ENCODE measurements around the gene PDLIM5. TPM values are rescaled to one million over a fixed set of nuclear protein-coding genes. Genes with fewer than 3 reads are reported as not detected.

The PDLIM5 gene
- total RNA-seq, 1 donor from 2014 or later, result 75.3 TPM

DNA sequence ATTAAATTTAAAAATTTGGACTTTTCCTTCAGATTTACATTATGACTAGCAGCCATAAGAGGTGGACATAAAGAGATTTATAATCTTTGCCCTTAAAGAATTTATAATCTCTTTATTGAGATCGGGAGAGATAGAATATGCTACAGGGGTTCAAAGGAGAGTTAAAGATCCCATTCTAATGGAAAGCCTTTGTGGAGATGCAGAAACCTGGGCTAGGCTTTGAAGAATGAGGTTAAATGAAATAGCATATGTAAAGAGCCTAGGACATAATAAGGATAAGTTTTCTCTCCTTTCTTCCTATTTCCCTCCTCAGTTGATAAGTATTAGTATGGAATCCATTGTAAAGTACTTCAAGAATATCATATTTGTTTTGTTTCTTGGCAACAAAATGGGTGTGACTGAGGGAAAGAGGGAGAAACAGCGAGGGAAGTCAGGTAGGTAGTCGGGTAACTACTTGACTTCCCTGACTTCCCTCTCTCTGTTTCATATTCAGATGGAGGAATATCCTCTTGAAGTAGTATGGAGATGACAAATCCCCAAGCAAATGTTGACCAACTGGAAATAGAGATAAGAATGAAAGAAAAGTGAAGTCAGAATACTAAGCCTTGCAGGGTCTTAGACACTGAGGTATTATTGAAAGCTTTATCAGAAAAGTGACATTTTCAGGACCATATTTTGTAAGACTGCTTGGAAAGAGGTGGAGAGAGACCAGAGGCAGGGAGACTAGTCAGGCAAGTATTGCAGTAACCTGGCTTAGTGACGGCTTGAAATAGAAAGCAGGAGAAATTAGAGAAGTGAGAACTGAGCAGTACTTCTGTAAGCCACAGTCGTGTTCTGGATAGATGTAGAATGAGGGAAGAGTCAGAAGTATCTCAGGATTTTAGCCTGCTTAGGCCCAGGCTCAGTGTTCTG lies 82.9 kb downstream of the PDLIM5 start:
- Histone ChIP-seq H3K27me3 (ENCODE audit: control insufficient read depth, insufficient read depth, low read length) (no peaks in the 10 kb centered on the region), H3K4me3 (ENCODE audit: low read depth, low read length) (no peak overlapping the region), H3K36me3 (ENCODE audit: control insufficient read depth, insufficient read depth, low read length) (no peaks in the 10 kb centered on the region)
- no peak for DNase-seq (ENCODE audit: low read depth)
- TF ChIP-seq, protein P1, sequence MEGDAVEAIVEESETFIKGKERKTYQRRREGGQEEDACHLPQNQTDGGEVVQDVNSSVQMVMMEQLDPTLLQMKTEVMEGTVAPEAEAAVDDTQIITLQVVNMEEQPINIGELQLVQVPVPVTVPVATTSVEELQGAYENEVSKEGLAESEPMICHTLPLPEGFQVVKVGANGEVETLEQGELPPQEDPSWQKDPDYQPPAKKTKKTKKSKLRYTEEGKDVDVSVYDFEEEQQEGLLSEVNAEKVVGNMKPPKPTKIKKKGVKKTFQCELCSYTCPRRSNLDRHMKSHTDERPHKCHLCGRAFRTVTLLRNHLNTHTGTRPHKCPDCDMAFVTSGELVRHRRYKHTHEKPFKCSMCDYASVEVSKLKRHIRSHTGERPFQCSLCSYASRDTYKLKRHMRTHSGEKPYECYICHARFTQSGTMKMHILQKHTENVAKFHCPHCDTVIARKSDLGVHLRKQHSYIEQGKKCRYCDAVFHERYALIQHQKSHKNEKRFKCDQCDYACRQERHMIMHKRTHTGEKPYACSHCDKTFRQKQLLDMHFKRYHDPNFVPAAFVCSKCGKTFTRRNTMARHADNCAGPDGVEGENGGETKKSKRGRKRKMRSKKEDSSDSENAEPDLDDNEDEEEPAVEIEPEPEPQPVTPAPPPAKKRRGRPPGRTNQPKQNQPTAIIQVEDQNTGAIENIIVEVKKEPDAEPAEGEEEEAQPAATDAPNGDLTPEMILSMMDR (IDR thresholded peaks at IDR 0.05; ENCODE audit: insufficient read depth, low read length, poor library complexity, severe bottlenecking), result no peak

DNA sequence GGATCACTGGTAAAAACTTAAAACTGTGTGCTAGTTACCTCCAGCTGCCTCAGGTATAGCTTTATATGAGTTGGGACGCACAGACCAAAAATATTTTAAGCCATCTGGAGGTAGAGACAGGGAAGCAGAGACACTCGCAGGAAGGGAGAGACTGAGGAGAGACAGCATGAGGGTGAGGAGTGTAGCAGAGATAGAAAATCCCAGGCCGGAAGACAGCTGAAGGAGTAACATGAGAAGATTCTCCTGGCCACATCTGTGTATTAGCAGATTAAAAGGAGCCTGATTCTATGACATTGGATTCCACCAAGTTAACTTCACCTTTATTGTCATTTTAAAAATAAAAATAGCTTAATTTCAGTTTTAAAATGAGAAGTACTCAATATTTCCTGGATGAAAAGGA lies 84.3 kb downstream of the PDLIM5 start:
- Histone ChIP-seq H3K4me3 (ENCODE audit: low read depth, low read length) (no peak overlapping the region), H3K27me3 (ENCODE audit: control insufficient read depth, insufficient read depth, low read length) (no peaks in the 10 kb centered on the region), H3K36me3 (ENCODE audit: control insufficient read depth, insufficient read depth, low read length) (peaks cover 1% of the 10 kb centered on the region)
- TF ChIP-seq, protein P1 (IDR thresholded peaks at IDR 0.05; ENCODE audit: insufficient read depth, low read length, poor library complexity, severe bottlenecking), result no peak
- DNase-seq (ENCODE audit: low read depth), result no peak

DNA sequence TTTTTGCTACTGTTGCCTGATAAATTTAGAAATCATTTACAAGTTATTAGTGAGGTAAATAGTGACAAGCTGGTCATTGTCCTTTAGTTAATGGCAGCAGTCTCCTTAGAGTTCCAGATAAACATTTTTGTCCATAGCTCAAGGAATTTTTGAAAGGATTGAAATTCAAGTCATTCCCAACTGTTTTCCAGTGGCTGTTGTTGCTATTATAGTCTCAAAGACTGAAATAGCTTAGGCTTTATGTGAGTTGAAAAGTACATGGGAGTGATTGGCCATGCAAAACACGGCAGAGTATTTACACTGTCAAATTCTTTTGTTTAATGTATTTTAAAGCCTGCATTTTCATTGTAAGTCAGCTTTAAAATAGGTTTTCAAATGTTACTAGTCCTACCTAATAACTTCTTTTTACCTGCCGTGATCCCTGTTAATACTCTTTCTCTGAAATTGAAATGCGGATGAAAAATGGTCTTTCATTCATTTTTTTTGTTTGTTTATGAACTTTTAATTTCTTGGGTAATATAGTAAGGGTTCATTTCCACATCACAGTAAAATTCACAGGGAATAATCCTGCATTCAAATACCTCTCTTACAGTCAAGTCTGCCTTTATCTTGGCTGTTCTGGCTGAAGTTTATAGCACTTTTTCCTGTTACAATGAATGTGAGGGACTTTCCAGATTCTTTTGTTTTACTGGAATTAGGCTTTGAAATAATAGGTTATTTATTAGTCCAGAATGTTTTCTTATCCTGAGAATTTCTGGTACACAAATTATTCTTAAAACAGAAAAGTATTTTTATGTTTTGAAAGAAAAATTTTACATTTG lies 85.1 kb downstream of the PDLIM5 start:
- no peak for DNase-seq (ENCODE audit: low read depth)
- Histone ChIP-seq H3K4me3 (ENCODE audit: low read depth, low read length) (no peak overlapping the region), H3K36me3 (ENCODE audit: control insufficient read depth, insufficient read depth, low read length) (peaks cover 1% of the 10 kb centered on the region), H3K27me3 (ENCODE audit: control insufficient read depth, insufficient read depth, low read length) (no peaks in the 10 kb centered on the region)
- TF ChIP-seq, protein P1 (IDR thresholded peaks at IDR 0.05; ENCODE audit: insufficient read depth, low read length, poor library complexity, severe bottlenecking), result no peak

DNA sequence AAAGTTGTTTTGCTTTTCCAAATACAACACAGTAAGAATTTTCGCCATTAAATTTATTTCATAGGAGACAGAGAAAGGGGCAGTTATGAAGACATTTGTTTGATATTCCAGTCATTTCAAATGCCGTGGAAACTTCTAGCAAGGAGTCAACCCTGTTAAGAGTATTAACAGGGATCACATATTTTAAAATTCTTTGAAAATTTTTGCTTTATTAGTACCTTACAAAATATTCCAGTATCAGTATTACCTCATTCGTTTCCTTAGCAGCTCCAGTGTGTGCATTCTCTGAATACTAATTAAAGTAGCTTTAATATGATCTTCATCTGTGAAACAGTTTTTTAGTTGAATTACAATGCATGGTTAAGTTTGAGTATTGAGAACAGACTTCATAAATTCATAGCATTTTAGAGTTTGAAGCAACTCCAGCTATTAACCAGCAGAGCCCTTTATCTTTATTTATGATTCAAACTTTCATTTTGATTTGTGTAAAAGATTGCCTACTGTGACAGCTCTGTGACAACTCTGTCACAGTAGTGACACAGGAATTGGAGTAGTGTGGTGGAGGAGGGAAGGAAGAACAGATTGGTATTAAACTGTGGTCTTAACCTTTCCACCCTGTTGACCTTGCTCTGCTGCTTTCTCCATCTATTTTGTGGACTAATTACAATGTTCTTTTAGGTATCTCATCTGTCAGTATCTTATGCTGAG lies 86.3 kb downstream of the PDLIM5 start:
- Histone ChIP-seq H3K36me3 (ENCODE audit: control insufficient read depth, insufficient read depth, low read length) (peaks cover 1% of the 10 kb centered on the region), H3K4me3 (ENCODE audit: low read depth, low read length) (no peak overlapping the region), H3K27me3 (ENCODE audit: control insufficient read depth, insufficient read depth, low read length) (no peaks in the 10 kb centered on the region)
- TF ChIP-seq, protein P1 (IDR thresholded peaks at IDR 0.05; ENCODE audit: insufficient read depth, low read length, poor library complexity, severe bottlenecking), result no peak
- no peak for DNase-seq (ENCODE audit: low read depth)

DNA sequence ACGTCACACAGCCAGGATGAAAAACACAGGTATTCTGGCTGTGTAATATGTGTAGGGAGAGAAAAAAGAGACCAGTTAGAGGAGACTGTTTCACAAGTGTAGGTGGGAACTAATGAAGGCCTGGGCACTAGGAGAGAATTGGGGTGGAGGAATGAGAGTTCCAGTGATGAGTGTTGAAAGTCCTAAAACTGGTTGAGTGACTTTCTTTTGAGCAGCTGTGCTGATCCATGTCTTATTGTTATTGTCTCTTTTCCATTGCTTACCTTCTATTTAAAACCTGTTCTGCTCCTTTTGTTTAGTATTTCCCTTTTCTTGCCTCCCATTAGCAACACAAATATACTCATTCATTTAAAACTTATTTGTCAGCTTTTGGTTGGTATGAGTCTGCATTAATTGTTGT lies 88.7 kb downstream of the PDLIM5 start:
- TF ChIP-seq, protein P1 (IDR thresholded peaks at IDR 0.05; ENCODE audit: insufficient read depth, low read length, poor library complexity, severe bottlenecking), result no peak
- no peak for DNase-seq (ENCODE audit: low read depth)
- peaks cover 1% of the 10 kb centered on the region for H3K36me3 ChIP-seq (ENCODE audit: control insufficient read depth, insufficient read depth, low read length)
- no peaks in the 10 kb centered on the region for H3K27me3 ChIP-seq (ENCODE audit: control insufficient read depth, insufficient read depth, low read length)
- no peak overlapping the region for H3K4me3 ChIP-seq (ENCODE audit: low read depth, low read length)

All from kidney epithelial cell (primary cell).